ENCODE results near the gene TRIM3.
A peak's percentile ranks its signal among the peaks of the same experiment; 100 is the strongest.
"Not testable (repeated sequence)": the region's sequence is repeated elsewhere in the genome, so short reads cannot be mapped to it uniquely, and the experiment has no call there.

TRIM3 gene

GRCh38 chr11:6473451-6474412, at the start of gene TRIM3:
Gene TRIM3 (minus strand): TSS chr11:6473941. CDS start chr11:6465695, 8,246 bp downstream.
- no peaks in the 10 kb centered on the region for H4K20me1 ChIP-seq (ENCODE audit: insufficient read depth, low read length)
- H3K9ac ChIP-seq (ENCODE audit: low read length): peak within 1 kb of the TSS; percentile 68
- no peak within 1 kb of the TSS for H3K27ac ChIP-seq (ENCODE audit: low read depth, low read length, poor library complexity, severe bottlenecking)
- peaks cover 10% of the 10 kb centered on the region for H3K4me1 ChIP-seq (ENCODE audit: insufficient read depth, low read length, severe bottlenecking)
- H3K4me3 ChIP-seq (ENCODE audit: low read depth, low read length, poor library complexity, severe bottlenecking): peak within 1 kb of the TSS; percentile 75
- H3K36me3 ChIP-seq (ENCODE audit: insufficient read depth, low read length): peaks cover 27% of the 10 kb centered on the region
- TF ChIP-seq CTCF (IDR thresholded peaks at IDR 0.05; ENCODE audit: low read length) (no peak), EZH2 (IDR thresholded peaks at IDR 0.05; ENCODE audit: borderline replicate concordance, low read length) (no peak)
- peak within 1 kb of the TSS; percentile 30; the same call in 1 of the 2 replicates for H2AFZ ChIP-seq (ENCODE audit: low read length)
- no peaks in the 10 kb centered on the region for H3K9me3 ChIP-seq (ENCODE audit: low read length)
- H3K79me2 ChIP-seq (ENCODE audit: insufficient read depth, low read length): no peaks in the 10 kb centered on the region
- no peaks in the 10 kb centered on the region for H3K27me3 ChIP-seq (ENCODE audit: insufficient read depth, low read length)
- no peaks in the 10 kb centered on the region for H3K9me2 ChIP-seq (ENCODE audit: low read depth, low read length)
- H3F3A ChIP-seq (ENCODE audit: insufficient read depth, low read length): no peaks in the 10 kb centered on the region
- peak within 1 kb of the TSS; percentile 93 for H3K4me2 ChIP-seq (ENCODE audit: low read length)

GRCh38 chr11:6523253-6523652, 49.5 kb upstream of the TRIM3 start:
- TF ChIP-seq CTCF (IDR thresholded peaks at IDR 0.05; ENCODE audit: low read length) (no peak), EZH2 (IDR thresholded peaks at IDR 0.05; ENCODE audit: borderline replicate concordance, low read length) (no peak)
- no peaks in the 10 kb centered on the region for H4K20me1 ChIP-seq (ENCODE audit: insufficient read depth, low read length)
- no peaks in the 10 kb centered on the region for H3F3A ChIP-seq (ENCODE audit: insufficient read depth, low read length)
- H3K27me3 ChIP-seq (ENCODE audit: insufficient read depth, low read length): no peaks in the 10 kb centered on the region
- H3K4me1 ChIP-seq (ENCODE audit: insufficient read depth, low read length, severe bottlenecking): no peaks in the 10 kb centered on the region
- H3K9me2 ChIP-seq (ENCODE audit: low read depth, low read length): no peaks in the 10 kb centered on the region
- H3K9ac ChIP-seq (ENCODE audit: low read length): no peak overlapping the region
- no peak overlapping the region for H3K4me3 ChIP-seq (ENCODE audit: low read depth, low read length, poor library complexity, severe bottlenecking)
- H3K27ac ChIP-seq (ENCODE audit: low read depth, low read length, poor library complexity, severe bottlenecking): no peak overlapping the region
- no peaks in the 10 kb centered on the region for H3K9me3 ChIP-seq (ENCODE audit: low read length)
- no peak overlapping the region for H3K4me2 ChIP-seq (ENCODE audit: low read length)
- no peak overlapping the region for H2AFZ ChIP-seq (ENCODE audit: low read length)
- H3K79me2 ChIP-seq (ENCODE audit: insufficient read depth, low read length): no peaks in the 10 kb centered on the region
- H3K36me3 ChIP-seq (ENCODE audit: insufficient read depth, low read length): peaks cover 13% of the 10 kb centered on the region

- peaks cover 24% of the 10 kb centered on the region for H3K36me3 ChIP-seq (ENCODE audit: insufficient read depth, low read length)
- not testable (repeated sequence) for H4K20me1 ChIP-seq (ENCODE audit: insufficient read depth, low read length); H3K27me3 ChIP-seq (ENCODE audit: insufficient read depth, low read length); H2AFZ ChIP-seq (ENCODE audit: low read length); H3K4me2 ChIP-seq (ENCODE audit: low read length); H3K9ac ChIP-seq (ENCODE audit: low read length); H3K4me3 ChIP-seq (ENCODE audit: low read depth, low read length, poor library complexity, severe bottlenecking); H3F3A ChIP-seq (ENCODE audit: insufficient read depth, low read length); H3K9me2 ChIP-seq (ENCODE audit: low read depth, low read length); H3K4me1 ChIP-seq (ENCODE audit: insufficient read depth, low read length, severe bottlenecking); H3K9me3 ChIP-seq (ENCODE audit: low read length); H3K27ac ChIP-seq (ENCODE audit: low read depth, low read length, poor library complexity, severe bottlenecking); H3K79me2 ChIP-seq (ENCODE audit: insufficient read depth, low read length)
Observed at GRCh38 chr11:6521946-6522345, 48.2 kb upstream of the TRIM3 start.

Measured in OCI-LY1 (cell line).